Measurements from ENCODE around the gene MACF1.

- TF ChIP-seq CTCF (IDR thresholded peaks at IDR 0.05), result no peak
- TF ChIP-seq POLR2A (IDR thresholded peaks at IDR 0.05), result no peak
- no peak for TF ChIP-seq POLR2AphosphoS5 (IDR thresholded peaks at IDR 0.05)
Observed at GRCh38 chr1:39322431-39322830, 117.9 kb downstream of the MACF1 start.

Measured in prostate gland (tissue), 2 donors.